Measurements from ENCODE around the gene UGT1A7.

- TF ChIP-seq POLR2AphosphoS5 (IDR thresholded peaks at IDR 0.05; ENCODE audit: low read depth, low read length), result no peak
- TF ChIP-seq POLR2A (IDR thresholded peaks at IDR 0.05; ENCODE audit: low read depth, low read length), result no peak
- TF ChIP-seq TAF1 (IDR thresholded peaks at IDR 0.05; ENCODE audit: borderline replicate concordance, low read depth, low read length), result no peak
Measured at GRCh38 chr2:233791151-233791882, 109.6 kb downstream of the UGT1A7 start.
